Transverse colon (tissue), 4 donors: ENCODE results near the gene CFAP91. TPM values are rescaled to one million over a fixed set of nuclear protein-coding genes. Genes with fewer than 3 reads are reported as not detected.

Source experiments
- DNase-seq: peaks from one replicate; pipeline ENCODE4 v3.0.0-alpha.2; 2019
- H3K27ac ChIP-seq, 4 donors: fragments of 200-600 bp; sonication (generic); 2 replicates each; pipeline ENCODE4 v1.5.1; 2016 to 2018; ENCODE audit warnings: inconsistent platforms in 4 of 4
- H3K27me3 ChIP-seq: fragments of 200-600 bp; sonication (generic); 2 replicates; pipeline ENCODE4 v1.5.1; 2017; ENCODE audit warnings: inconsistent platforms
- H3K36me3 ChIP-seq, 4 donors: fragments of 200-600 bp; sonication (generic); 2 replicates each; pipeline ENCODE4 v1.5.1; 2017 to 2019; ENCODE audit warnings: inconsistent platforms in 4 of 4
- H3K4me1 ChIP-seq, 4 donors: fragments of 200-600 bp; sonication (generic); 2 replicates each; pipeline ENCODE4 v1.5.1; 2017 to 2020; ENCODE audit warnings: inconsistent platforms in 4 of 4
- H3K4me3 ChIP-seq, 4 donors: fragments of 200-600 bp; sonication (generic); 1 replicate in 1 of 4; 2 replicates in 3 of 4; pipeline versions ENCODE4 v1.5.1 to v1.6.1; 2017 to 2019; ENCODE audit warnings: inconsistent platforms in 4 of 4
- H3K9me3 ChIP-seq, 2 donors: fragments of 200-600 bp; sonication (generic); 2 replicates each; pipeline ENCODE4 v1.5.1; 2017 to 2019; ENCODE audit warnings: inconsistent platforms in 2 of 2
- EP300 ChIP-seq: sonication (generic); formaldehyde crosslinking; IDR thresholded peaks from one replicate; pipeline ENCODE4 v1.6.1; 2017; ENCODE audit warnings: antibody characterized with exemption, low read depth
- POLR2A ChIP-seq: fragments of 450-650 bp; IDR thresholded peaks from one replicate; pipeline ENCODE4 v1.6.1; 2016; ENCODE audit warnings: antibody characterized with exemption, mild to moderate bottlenecking, moderate library complexity
- POLR2AphosphoS5 ChIP-seq, 3 donors: sonication (generic); formaldehyde crosslinking; IDR thresholded peaks; one replicate each; pipeline ENCODE4 v1.6.1; 2016; ENCODE audit warnings: antibody characterized with exemption in 3 of 3
- WGBS, 2 donors: methylation state at CpG; one replicate each; pipeline ENCODE4 v1.1.5; 2018; ENCODE audit warnings: low coverage in 1 of 2; 5-methylcytosine and 5-hydroxymethylcytosine counted together
- in situ Hi-C, 4 donors: fragments of 200-750 bp; cut with MboI; loops; one replicate each; pipeline versions ENCODE4 v1.15.0 to v1.15.1; 2017; ENCODE audit warnings: low sequenced_read_pairs in 3 of 4, low pct_ligation_motif_present in 1 of 4, low pct_unique_long_range_greater_than_20kb in 1 of 4
- intact Hi-C: fragments of 100-400 bp; cut with DNase I; formaldehyde crosslinking; loops from one replicate; pipeline ENCODE4 v1.15.1; 2023; ENCODE audit warnings: low total_unique reads
- total RNA-seq, 4 donors: library from RNA; depleted of rRNA; stranded (reverse); fragments of >200 nt; gene quantifications; one replicate each; pipeline ENCODE4 v1.1.0, GENCODE V29; 2016
- TF ChIP-seq, protein P1 (sequence below), 5 experiments: fragments of 200-600 bp in 3 of 5; fragments of 450-650 bp in 2 of 5; sonication (generic) in 3 of 5; IDR thresholded peaks; 1 replicate in 2 of 5; 2 replicates in 3 of 5; pipeline ENCODE4 v1.5.1; 2016 to 2017; ENCODE audit warnings: antibody characterized with exemption in 5 of 5, inconsistent platforms in 3 of 5, mild to moderate bottlenecking in 2 of 5, moderate library complexity in 1 of 5

The CFAP91 gene
- total RNA-seq, 4 donors from 2014 or later: 1.4 to 5.4 TPM; not detected in 2

GRCh38 chr3:119663885-119664284, 38.9 kb upstream of the CFAP91 start:
- peak overlapping the region; percentile 43 to 75 (median 70) for H3K27ac ChIP-seq
- peaks cover 0 to 6% (median 2%) of the 10 kb centered on the region in 4 donors for H3K36me3 ChIP-seq
- H3K4me3 ChIP-seq: no peak overlapping the region
- in situ Hi-C loops: no loop called here
- no peak for DNase-seq
- WGBS, 2 donors: 75 to 83% methylated on average over 2 of the region's 2 CpGs
- H3K4me1 ChIP-seq: peaks cover 0 to 16% (median 0%) of the 10 kb centered on the region in 4 donors
- no peaks in the 10 kb centered on the region for H3K27me3 ChIP-seq
- no peaks in the 10 kb centered on the region for H3K9me3 ChIP-seq
- TF ChIP-seq, protein P1, sequence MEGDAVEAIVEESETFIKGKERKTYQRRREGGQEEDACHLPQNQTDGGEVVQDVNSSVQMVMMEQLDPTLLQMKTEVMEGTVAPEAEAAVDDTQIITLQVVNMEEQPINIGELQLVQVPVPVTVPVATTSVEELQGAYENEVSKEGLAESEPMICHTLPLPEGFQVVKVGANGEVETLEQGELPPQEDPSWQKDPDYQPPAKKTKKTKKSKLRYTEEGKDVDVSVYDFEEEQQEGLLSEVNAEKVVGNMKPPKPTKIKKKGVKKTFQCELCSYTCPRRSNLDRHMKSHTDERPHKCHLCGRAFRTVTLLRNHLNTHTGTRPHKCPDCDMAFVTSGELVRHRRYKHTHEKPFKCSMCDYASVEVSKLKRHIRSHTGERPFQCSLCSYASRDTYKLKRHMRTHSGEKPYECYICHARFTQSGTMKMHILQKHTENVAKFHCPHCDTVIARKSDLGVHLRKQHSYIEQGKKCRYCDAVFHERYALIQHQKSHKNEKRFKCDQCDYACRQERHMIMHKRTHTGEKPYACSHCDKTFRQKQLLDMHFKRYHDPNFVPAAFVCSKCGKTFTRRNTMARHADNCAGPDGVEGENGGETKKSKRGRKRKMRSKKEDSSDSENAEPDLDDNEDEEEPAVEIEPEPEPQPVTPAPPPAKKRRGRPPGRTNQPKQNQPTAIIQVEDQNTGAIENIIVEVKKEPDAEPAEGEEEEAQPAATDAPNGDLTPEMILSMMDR (IDR thresholded peaks at IDR 0.05): no peak
- TF ChIP-seq POLR2AphosphoS5 (IDR thresholded peaks at IDR 0.05) (no peak), EP300 (no peak), POLR2A (no peak)
- intact Hi-C loops: no loop called here

DNA sequence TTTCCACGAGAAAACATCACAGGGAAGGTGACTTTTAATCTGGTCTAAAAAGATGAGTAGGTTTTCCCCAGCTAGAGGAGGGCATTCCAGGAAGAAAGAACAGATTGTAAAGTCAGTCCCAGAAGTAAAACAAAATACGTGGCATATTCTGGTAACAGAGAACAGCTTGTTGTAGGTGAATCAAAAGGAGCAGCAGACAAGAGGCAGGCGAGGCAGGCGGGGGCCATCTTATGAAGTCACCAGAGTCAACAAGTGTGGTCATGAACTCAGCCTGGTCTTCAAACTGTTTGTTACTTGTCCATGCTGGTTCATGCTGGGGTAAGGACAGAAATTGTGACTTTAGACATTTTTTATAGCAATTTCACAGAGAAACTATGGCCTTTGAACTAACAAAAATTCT, 38.5 kb upstream of the CFAP91 start:
- DNase-seq: no peak
- H3K27ac ChIP-seq: peak overlapping the region; percentile 43 to 75 (median 70)
- in situ Hi-C loops (no loop called here), intact Hi-C loops (no loop called here)
- peaks cover 0 to 9% (median 3%) of the 10 kb centered on the region in 4 donors for H3K36me3 ChIP-seq
- no peaks in the 10 kb centered on the region for H3K27me3 ChIP-seq
- 69 to 70% methylated on average over 4 of the region's 4 CpGs for WGBS, 2 donors
- H3K9me3 ChIP-seq: no peaks in the 10 kb centered on the region
- no peak for TF ChIP-seq POLR2A
- no peak for TF ChIP-seq POLR2AphosphoS5 (IDR thresholded peaks at IDR 0.05)
- TF ChIP-seq EP300: peak; percentile 41
- TF ChIP-seq, protein P1 (IDR thresholded peaks at IDR 0.05): no peak
- peaks cover 0 to 16% (median 0%) of the 10 kb centered on the region in 4 donors for H3K4me1 ChIP-seq
- no peak overlapping the region for H3K4me3 ChIP-seq

GRCh38 chr3:119664850-119665379, 37.9 kb upstream of the CFAP91 start:
- Histone ChIP-seq H3K9me3 (no peaks in the 10 kb centered on the region), H3K27me3 (no peaks in the 10 kb centered on the region), H3K36me3 (peaks cover 0 to 9% (median 3%) of the 10 kb centered on the region in 4 donors), H3K4me3 (no peak overlapping the region), H3K27ac (peak overlapping the region; percentile 43 to 75 (median 70)), H3K4me1 (peaks cover 0 to 21% (median under 1%) of the 10 kb centered on the region in 4 donors)
- intact Hi-C loops: no loop called here
- in situ Hi-C loops: no loop called here
- DNase-seq: no peak
- no peak for TF ChIP-seq EP300
- TF ChIP-seq, protein P1 (IDR thresholded peaks at IDR 0.05): no peak
- peak in 1 of 3 donors; percentile 17 for TF ChIP-seq POLR2AphosphoS5 (IDR thresholded peaks at IDR 0.05)
- WGBS, 2 donors: 74 to 90% methylated on average over 2 to 4 of the region's 4 CpGs

DNA sequence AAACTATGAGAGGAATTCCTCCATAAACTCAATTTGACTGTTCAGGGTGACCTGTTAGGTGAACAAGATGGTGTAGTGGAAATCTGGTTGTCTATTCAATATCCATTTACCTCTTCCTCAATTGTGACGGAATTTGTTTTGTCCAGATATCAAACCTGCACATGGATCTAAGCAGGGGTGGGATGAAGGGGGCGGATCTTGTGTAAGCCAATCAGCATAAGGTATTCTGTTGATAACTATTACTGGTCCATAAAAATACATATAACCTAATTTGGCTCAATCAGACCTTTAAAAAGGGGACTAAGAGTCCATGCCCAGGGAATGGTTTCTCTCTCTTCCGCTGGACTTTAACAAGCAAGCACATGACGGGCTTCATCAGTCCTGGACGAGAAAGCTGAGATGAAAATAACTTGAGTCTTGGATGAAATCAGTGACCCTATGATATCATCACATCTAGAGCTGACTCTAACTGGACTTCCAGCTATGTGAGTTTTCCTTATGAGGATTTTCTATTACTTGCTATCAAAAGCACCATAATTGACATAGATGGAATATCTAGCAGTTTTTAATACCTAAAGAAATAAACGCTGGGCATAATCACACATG, 36.8 kb upstream of the CFAP91 start:
- Histone ChIP-seq H3K9me3 (no peaks in the 10 kb centered on the region), H3K4me1 (peaks cover 0 to 21% (median 2%) of the 10 kb centered on the region in 4 donors), H3K36me3 (peaks cover 0 to 9% (median 3%) of the 10 kb centered on the region in 4 donors), H3K27me3 (no peaks in the 10 kb centered on the region), H3K27ac (peak overlapping the region in 1 of 4 donors; percentile 43), H3K4me3 (no peak overlapping the region)
- in situ Hi-C loops: no loop called here
- TF ChIP-seq POLR2A (no peak), EP300 (no peak), POLR2AphosphoS5 (IDR thresholded peaks at IDR 0.05) (no peak)
- TF ChIP-seq, protein P1 (IDR thresholded peaks at IDR 0.05): no peak
- intact Hi-C loops: no loop called here
- DNase-seq: no peak
- 82 to 94% methylated on average over 5 to 6 of the region's 6 CpGs for WGBS, 2 donors
